NCI-H2196 treated with DMSO at 0.1 percent for 48 hours (cell line): ENCODE measurements around the gene C5orf22.
"Not testable (repeated sequence)": the region's sequence is repeated elsewhere in the genome, so short reads cannot be mapped to it uniquely, and the experiment has no call there.

ENCODE experiments used
- DNase-seq: peaks from one replicate; lab custom pipeline; 2025; ENCODE audit not compliant: unreplicated experiment; lab: John Stamatoyannopoulos, UW

C5orf22 gene

GRCh38 chr5:31531888-31532547, at the start of gene C5orf22, which contains the start of gene DROSHA:
TSS of gene C5orf22 (plus strand) at chr5:31532301. CDS start at chr5:31532393, 92 bp downstream.
TSS of gene DROSHA (minus strand) at chr5:31532093. CDS start at chr5:31529059, 3,034 bp downstream.
- DNase-seq: peak; percentile 99

- DNase-seq: no peak
Observed at GRCh38 chr5:31485376-31486207, 46.5 kb upstream of the C5orf22 start.

- no peak for DNase-seq
Observed at GRCh38 chr5:31486441-31486840, 45.7 kb upstream of the C5orf22 start.

- DNase-seq: no peak
Observed at GRCh38 chr5:31487506-31487905, 44.6 kb upstream of the C5orf22 start.

- DNase-seq: no peak
Observed at GRCh38 chr5:31492869-31493268, 39.2 kb upstream of the C5orf22 start.

- no peak for DNase-seq
Observed at GRCh38 chr5:31495336-31495735, 36.8 kb upstream of the C5orf22 start.

- DNase-seq: no peak
Observed at GRCh38 chr5:31496301-31496700, 35.8 kb upstream of the C5orf22 start.

GRCh38 chr5:31496891-31497290, 35.2 kb upstream of the C5orf22 start:
- no peak for DNase-seq

GRCh38 chr5:31500256-31500655, 31.8 kb upstream of the C5orf22 start:
- DNase-seq: no peak

GRCh38 chr5:31502506-31502905, 29.6 kb upstream of the C5orf22 start:
- DNase-seq: no peak

GRCh38 chr5:31504529-31504928, 27.6 kb upstream of the C5orf22 start:
- DNase-seq: no peak

GRCh38 chr5:31511305-31511704, 20.8 kb upstream of the C5orf22 start:
- DNase-seq: no peak

- DNase-seq: no peak
Observed at GRCh38 chr5:31516802-31517201, 15.3 kb upstream of the C5orf22 start.

- DNase-seq: no peak
Observed at GRCh38 chr5:31523041-31523440, 9.1 kb upstream of the C5orf22 start.

GRCh38 chr5:31530541-31531265, 1.4 kb upstream of the C5orf22 start:
- DNase-seq: no peak

- no peak for DNase-seq
Observed at GRCh38 chr5:31531543-31531887, 586 bp upstream of the C5orf22 start.

GRCh38 chr5:31534527-31535046, 2.5 kb downstream of the C5orf22 start:
- DNase-seq: no peak

- DNase-seq: no peak
Observed at GRCh38 chr5:31536873-31537272, 4.8 kb downstream of the C5orf22 start.

- DNase-seq: no peak
Observed at GRCh38 chr5:31537349-31537748, 5.2 kb downstream of the C5orf22 start.

- DNase-seq: no peak
Observed at GRCh38 chr5:31537851-31538250, 5.8 kb downstream of the C5orf22 start.

GRCh38 chr5:31549114-31549513, 17.0 kb downstream of the C5orf22 start:
- DNase-seq: not testable (repeated sequence)
